Measurements from ENCODE around the gene EMC8. TPM values are rescaled to one million over a fixed set of nuclear protein-coding genes. Genes with fewer than 3 reads are reported as not detected.

EMC8 gene
- total and polyA plus RNA-seq, 2 experiments from 2014 or later: 42.8 to 54.8 TPM

DNA sequence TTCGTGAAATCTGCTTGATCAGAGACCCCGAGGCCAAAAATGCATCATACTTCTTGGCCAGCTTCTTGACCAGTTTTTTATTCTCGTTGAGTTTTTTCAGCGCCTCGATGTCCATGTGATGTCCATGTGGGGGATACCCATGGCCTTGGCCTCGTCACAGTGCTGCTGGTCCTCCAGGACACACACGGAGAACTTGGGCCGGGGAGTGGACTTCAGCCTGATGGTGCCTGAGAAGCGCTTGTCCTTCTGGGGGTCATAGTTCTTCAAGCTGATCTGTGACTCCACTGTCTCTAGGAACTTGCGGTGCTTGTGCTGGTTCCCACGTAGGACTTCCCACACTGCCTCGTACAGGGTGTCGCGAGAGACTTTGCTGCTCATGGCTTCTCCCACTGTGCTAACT lies 16.8 kb upstream of the EMC8 start:
- DNase-seq (ENCODE audit: low read depth in 1 of 2, low spot score in 1 of 2): no peak
- H3K27me3 ChIP-seq: peaks cover 23% of the 10 kb centered on the region
- H3K4me1 ChIP-seq (ENCODE audit: low read depth): no peaks in the 10 kb centered on the region

GRCh38 chr16:85812811-85813700 lies 13.7 kb upstream of the EMC8 start:
- no peak for DNase-seq (ENCODE audit: low read depth in 1 of 2, low spot score in 1 of 2)
- H3K27ac ChIP-seq: no peak overlapping the region
- no peaks in the 10 kb centered on the region for H3K4me1 ChIP-seq (ENCODE audit: low read depth)
- H3K27me3 ChIP-seq: peaks cover 4% of the 10 kb centered on the region
- TF ChIP-seq, protein P1, sequence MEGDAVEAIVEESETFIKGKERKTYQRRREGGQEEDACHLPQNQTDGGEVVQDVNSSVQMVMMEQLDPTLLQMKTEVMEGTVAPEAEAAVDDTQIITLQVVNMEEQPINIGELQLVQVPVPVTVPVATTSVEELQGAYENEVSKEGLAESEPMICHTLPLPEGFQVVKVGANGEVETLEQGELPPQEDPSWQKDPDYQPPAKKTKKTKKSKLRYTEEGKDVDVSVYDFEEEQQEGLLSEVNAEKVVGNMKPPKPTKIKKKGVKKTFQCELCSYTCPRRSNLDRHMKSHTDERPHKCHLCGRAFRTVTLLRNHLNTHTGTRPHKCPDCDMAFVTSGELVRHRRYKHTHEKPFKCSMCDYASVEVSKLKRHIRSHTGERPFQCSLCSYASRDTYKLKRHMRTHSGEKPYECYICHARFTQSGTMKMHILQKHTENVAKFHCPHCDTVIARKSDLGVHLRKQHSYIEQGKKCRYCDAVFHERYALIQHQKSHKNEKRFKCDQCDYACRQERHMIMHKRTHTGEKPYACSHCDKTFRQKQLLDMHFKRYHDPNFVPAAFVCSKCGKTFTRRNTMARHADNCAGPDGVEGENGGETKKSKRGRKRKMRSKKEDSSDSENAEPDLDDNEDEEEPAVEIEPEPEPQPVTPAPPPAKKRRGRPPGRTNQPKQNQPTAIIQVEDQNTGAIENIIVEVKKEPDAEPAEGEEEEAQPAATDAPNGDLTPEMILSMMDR (IDR thresholded peaks at IDR 0.05; ENCODE audit: low read depth, low read length): no peak
- H3K4me3 ChIP-seq: no peak overlapping the region
- H3K36me3 ChIP-seq: no peaks in the 10 kb centered on the region
- no peaks in the 10 kb centered on the region for H3K9me3 ChIP-seq (ENCODE audit: low read depth)

More for the DNA sequence above, 16.8 kb upstream of the EMC8 start:
- Histone ChIP-seq H3K9me3 (ENCODE audit: low read depth) (no peaks in the 10 kb centered on the region), H3K4me3 (no peak overlapping the region), H3K36me3 (no peaks in the 10 kb centered on the region), H3K27ac (no peak overlapping the region)
- TF ChIP-seq, protein P1 (IDR thresholded peaks at IDR 0.05; ENCODE audit: low read depth, low read length): no peak

DNA sequence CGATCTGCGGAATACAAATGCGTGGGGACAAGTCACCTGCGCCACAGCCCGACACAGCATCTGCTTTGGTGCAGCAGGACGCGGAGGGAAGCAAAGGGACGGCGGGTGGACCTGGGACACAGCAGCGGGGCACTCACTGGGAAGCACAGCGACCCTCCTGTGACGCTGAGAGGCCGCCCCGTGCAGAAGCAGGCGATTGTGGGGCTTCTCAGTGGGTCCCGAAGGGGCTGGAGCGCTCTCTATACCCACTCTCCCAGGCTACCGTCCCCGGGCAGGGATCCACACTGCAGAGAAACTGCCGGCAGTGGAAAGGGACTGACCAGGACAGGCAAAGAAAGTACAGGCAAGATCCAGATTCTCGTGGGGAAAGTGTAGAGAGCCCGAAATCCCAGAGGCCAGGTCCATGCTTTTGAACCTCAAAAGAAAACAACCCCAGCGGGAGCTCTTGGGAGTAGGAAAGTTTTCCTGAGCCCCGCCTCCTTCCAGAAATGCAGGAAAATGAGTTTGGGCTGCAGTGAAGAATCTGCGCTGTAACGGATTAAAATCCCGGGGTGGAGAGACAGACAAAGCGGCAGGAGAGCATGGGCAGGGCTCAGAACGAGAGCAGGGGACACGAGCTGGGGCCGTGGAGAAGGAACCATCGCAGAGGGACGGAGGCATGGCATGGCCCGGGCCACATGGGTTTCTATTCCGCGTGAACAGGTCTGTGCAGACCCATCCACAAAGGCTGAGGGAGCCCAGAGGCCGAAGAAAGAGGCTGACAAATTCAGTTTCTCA lies 12.9 kb upstream of the EMC8 start:
- H3K27ac ChIP-seq: no peak overlapping the region
- no peak overlapping the region for H3K4me3 ChIP-seq
- DNase-seq (ENCODE audit: low read depth in 1 of 2, low spot score in 1 of 2): no peak
- H3K9me3 ChIP-seq (ENCODE audit: low read depth): no peaks in the 10 kb centered on the region
- TF ChIP-seq, protein P1 (IDR thresholded peaks at IDR 0.05; ENCODE audit: low read depth, low read length): no peak
- peaks cover 4% of the 10 kb centered on the region for H3K27me3 ChIP-seq
- no peaks in the 10 kb centered on the region for H3K4me1 ChIP-seq (ENCODE audit: low read depth)
- H3K36me3 ChIP-seq: no peaks in the 10 kb centered on the region

- Histone ChIP-seq H3K27me3 (peaks cover 4% of the 10 kb centered on the region), H3K9me3 (ENCODE audit: low read depth) (no peaks in the 10 kb centered on the region), H3K4me3 (no peak overlapping the region), H3K4me1 (ENCODE audit: low read depth) (no peaks in the 10 kb centered on the region), H3K27ac (no peak overlapping the region), H3K36me3 (peaks cover 9% of the 10 kb centered on the region)
- TF ChIP-seq, protein P1 (IDR thresholded peaks at IDR 0.05; ENCODE audit: low read depth, low read length): no peak
- no peak for DNase-seq (ENCODE audit: low read depth in 1 of 2, low spot score in 1 of 2)
These were observed 11.4 kb upstream of the EMC8 start for GRCh38 chr16:85810742-85811115.

- H3K9me3 ChIP-seq (ENCODE audit: low read depth): no peaks in the 10 kb centered on the region
- H3K27me3 ChIP-seq: peaks cover 4% of the 10 kb centered on the region
- no peak for DNase-seq (ENCODE audit: low read depth in 1 of 2, low spot score in 1 of 2)
- H3K4me3 ChIP-seq: no peak overlapping the region
- TF ChIP-seq, protein P1 (IDR thresholded peaks at IDR 0.05; ENCODE audit: low read depth, low read length): no peak
- H3K4me1 ChIP-seq (ENCODE audit: low read depth): no peaks in the 10 kb centered on the region
- peaks cover 14% of the 10 kb centered on the region for H3K36me3 ChIP-seq
- no peak overlapping the region for H3K27ac ChIP-seq
These were observed 10.9 kb upstream of the EMC8 start for GRCh38 chr16:85810097-85810741.
